ENCODE data around the gene PHF24.
"Not testable (repeated sequence)": the region's sequence is repeated elsewhere in the genome, so short reads cannot be mapped to it uniquely, and the experiment has no call there.

Gene PHF24

DNA sequence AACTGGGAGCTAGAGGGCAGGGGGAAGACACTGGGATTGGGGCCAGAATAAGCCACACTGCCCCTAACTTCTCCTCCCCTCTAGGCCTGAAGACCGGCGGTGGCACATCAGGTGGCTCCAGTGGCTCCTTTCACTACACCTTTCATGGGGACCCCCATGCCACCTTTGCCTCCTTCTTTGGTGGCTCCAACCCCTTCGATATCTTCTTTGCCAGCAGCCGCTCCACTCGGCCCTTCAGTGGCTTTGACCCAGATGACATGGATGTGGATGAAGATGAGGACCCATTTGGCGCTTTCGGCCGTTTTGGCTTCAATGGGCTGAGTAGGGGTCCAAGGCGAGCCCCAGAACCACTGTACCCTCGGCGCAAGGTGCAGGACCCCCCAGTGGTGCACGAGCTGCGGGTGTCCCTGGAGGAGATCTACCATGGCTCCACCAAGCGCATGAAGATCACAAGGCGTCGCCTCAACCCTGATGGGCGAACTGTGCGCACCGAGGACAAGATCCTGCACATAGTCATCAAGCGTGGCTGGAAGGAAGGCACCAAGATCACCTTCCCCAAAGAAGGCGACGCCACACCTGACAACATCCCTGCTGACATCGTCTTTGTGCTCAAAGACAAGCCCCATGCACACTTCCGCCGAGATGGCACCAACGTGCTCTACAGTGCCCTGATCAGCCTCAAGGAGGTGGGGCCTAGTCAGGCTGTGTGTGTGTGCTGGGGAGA is 38.3 kb downstream of the PHF24 start:
- in situ Hi-C loops (cut with MboI; ENCODE audit: low sequenced_read_pairs): no loop called here

DNA sequence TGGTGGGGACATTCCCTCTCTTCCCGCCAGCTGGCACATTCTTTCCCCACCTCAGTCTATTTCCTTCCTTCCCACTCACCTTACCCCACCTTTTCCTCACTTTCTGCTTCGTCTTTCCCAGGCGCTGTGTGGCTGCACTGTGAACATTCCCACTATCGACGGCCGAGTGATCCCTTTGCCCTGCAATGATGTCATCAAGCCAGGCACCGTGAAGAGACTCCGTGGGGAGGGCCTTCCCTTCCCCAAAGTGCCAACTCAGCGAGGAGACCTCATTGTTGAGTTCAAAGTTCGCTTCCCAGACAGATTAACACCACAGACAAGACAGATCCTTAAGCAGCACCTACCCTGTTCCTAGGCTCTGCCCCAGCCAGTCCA is 38.8 kb downstream of the PHF24 start:
- in situ Hi-C loops (cut with MboI; ENCODE audit: low sequenced_read_pairs): no loop called here

DNA sequence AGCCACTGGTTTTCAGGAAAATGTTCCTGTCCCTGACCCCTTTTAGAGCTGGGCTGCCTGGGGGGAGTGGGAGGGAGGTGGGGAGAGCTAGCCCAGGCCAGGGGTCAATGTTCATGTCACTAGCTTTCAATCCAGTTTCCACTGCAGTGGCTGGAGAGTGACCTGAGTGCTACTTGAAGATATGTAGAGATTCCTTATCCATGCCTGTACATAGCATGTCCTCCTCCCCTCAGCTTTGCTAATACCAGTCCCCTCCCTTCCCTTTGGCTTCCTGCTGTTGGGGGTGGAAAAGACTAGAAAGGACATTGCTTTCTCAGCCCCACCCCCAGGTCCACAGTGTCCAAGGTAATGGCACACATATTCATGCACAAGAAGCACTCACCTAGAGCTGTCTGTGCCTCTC is 39.3 kb downstream of the PHF24 start:
- in situ Hi-C loops (cut with MboI; ENCODE audit: low sequenced_read_pairs): no loop called here

DNA sequence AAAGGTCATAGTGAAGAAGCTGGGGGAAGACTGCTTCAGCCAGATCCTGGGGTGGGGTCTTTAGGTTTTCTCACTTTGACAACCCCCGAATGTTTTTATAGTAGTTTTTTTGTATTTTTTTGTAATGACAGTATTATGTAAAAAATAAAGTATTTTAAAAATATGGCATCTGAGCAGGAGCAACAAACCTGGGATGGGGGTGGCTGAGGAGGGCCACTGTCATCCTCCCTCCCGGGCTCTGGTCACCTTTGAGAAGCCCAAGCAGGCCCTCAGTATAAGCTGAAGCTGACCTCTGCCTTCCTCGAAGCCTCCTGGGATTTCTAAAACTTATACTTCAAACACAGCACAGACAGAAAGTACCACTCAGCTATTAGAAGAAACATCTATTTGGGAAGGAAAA is 40.2 kb downstream of the PHF24 start:
- in situ Hi-C loops (cut with MboI; ENCODE audit: low sequenced_read_pairs): no loop called here

DNA sequence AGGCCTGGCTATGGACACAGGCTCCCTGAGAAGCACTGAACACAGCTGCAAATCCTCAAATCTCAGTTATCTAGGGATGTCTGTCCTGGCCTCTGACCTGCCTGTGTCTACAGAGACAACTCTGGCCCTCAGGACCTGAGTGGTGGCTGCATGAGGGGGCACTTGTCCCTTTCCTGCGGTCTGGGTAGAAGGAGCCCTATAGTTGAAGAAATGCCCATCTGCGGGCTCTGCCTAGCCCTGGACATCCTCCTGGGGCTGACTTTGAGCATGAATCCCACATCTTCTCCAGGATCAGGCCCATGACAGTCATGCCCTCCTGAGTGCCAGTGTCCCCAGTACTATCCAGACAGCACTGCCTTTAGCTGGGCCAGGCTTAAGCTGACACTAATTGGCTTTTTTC is 41.5 kb downstream of the PHF24 start:
- in situ Hi-C loops (cut with MboI; ENCODE audit: low sequenced_read_pairs): no loop called here

DNA sequence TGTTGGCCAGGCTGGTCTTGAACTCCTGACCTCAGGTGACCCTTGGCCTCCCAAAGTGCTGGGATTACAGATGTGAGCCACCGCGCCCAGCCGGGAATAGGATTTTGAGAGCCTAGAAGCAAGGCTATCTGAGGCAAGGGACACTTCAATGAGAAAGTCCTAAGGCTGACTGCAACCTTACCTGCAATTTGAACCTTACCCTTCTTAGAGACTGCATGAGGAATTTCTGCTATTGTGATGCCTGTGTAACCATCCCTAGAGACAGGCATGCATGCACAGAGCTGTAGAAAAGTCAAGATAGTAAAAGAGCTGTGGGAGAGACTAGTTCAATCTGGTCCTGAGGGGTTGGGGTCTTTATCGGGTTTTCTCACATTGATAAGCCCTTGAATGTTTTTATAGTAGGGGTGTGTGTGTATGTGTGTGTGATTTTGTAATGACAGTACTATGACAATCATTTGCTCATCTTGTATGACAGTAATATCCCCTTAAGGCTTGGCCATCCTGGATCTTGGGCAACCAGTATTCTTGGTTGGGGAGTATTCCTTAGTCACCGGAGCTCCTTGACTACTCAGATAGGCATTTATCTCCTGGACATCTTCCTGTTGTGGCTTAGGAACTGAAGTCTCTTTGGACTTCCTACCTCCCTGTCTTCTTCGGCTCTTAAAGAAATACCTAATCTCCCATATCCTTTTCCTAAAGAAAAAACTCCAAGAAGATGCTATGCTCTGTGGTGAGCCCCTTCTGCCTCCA is 42.6 kb downstream of the PHF24 start:
- in situ Hi-C loops (cut with MboI; ENCODE audit: low sequenced_read_pairs): no loop called here

DNA sequence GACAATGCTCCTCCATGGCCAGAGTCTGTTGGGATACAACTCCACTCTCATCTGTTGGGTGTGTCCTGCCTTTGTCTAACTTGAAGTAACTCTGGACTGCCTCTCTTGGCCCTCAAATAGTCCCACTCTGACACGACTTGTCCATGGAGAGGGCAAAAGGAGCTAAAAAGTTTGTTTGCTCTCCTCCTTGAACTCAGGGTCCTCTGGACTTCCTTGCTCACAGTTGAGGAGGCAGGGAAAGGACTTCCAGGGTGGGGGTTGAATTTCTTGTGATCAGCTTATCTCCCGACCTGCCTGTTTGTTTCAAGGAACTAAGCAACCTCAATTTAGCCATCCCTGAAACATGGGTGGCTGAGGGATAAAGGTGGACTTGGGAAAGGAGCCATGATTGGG is 43.2 kb downstream of the PHF24 start:
- in situ Hi-C loops (cut with MboI; ENCODE audit: low sequenced_read_pairs): no loop called here

DNA sequence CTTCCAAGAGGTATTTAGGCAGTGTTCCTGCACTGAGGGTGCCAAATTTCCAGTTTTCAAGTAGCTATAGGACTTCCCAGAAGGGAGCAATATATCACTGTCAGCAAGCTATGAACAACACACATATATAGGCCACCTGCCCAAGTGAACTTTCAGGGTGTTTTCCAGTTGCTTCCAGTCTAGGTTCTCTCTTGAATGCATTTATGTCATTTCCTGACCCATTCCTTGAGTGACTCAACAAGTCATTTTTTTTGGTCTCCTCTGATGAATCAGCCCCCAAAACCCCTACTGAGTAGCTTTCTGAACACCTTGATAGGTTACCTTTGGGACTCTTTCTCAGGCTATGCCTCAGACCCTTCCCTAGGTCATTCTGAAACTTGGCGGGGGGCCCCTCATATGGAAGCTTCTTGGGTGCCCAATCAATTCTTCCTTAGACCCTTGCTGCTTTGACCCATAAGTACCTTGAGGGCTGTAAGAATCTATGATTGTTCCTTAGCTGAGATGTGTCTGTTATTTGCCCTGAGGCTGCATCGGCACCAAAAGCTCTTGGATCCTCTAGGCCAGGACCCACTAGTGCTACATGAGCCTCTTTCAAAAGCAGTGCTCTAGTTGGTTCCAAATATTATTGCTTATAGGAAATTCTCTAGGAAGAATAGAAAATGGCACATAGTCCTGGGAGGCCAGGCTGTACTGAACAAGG is 43.9 kb downstream of the PHF24 start:
- in situ Hi-C loops (cut with MboI; ENCODE audit: low sequenced_read_pairs): no loop called here

DNA sequence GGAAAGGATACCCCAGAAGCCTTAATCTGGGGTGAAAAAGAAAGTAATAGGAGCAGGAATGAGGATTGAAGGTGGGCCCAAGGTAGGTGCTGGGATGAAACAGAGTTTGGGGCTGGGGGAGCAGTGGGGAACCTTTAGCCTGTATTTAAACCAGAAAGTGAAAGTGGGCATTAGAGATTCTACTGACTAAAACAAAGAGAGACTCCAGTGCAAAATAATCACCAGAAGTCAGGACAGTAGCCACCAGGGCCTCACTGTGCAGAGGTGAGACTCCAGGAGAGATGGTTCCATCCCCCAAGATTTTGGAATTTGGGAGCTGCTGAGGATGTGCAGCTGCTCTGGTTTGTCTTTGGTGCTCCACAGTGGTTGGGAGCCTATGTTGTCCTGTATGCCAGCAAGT is 44.5 kb downstream of the PHF24 start:
- in situ Hi-C loops (cut with MboI; ENCODE audit: low sequenced_read_pairs): no loop called here

DNA sequence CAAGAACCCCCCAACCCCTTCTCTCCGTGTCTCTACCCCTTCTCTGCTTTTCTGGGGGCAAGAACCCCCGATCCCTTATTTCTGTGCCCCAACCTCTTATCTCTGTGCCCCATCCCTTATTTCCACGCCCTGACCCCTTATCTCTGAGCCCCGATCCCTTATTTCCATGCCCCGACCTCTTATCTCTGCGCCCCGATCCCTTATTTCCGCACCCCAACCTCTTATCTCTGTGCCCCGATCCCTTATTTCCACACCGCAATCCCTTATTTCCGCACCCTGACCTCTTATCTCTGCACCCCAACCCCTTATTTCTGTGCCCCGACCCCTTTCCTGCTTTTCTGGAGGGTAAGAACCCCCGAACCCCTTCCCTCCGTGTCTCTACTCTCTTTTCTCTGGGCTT is 46.2 kb downstream of the PHF24 start:
- in situ Hi-C loops (cut with MboI; ENCODE audit: low sequenced_read_pairs): not testable (repeated sequence)

DNA sequence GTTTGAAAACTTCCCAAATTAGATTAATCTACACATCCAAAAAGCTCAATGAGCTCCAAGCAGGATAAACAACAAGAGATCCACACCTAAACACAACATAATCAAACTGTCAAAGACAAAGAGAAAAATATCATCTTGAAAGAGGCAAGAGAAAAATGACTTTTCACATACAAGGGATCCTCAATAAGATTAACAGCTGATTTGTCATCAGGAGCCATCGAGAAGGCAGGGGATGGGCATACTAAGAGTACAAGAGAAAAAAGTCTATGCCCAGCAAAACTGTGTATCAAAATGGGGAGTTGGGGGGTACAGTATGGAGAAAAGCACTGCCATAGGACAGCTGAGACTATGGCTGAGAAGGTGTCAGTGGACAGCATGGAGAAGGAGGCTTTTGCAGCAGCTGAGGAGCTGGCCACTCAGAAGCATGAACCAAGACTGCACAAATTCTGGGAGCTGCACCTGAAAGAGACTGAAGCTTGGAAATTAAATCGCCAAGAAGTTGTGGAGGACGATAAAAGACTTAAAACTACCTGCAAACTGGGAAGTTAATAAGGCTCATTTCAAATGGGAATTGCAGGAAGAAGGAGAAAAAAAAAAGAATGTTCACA is 52.4 kb downstream of the PHF24 start:
- in situ Hi-C loops (cut with MboI; ENCODE audit: low sequenced_read_pairs): no loop called here

DNA sequence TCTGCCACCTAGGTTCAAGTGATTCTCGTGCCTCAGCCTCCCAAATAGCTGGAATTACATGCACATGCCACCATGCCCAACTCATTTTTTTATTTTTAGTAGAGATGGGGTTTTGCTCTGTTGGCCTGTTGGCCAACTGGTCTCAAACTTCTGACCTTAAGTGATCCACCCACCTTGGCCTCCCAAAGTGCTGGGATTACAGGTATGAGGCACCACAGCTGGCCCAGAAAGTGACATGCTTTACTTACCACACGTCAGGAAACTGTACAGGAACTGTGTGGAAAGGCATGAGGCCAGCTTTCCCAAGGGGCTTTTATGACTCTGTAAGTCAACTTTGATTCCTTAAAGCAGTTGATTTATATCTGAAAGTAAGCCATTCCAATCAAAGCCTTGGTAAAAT is 56.4 kb downstream of the PHF24 start:
- in situ Hi-C loops (cut with MboI; ENCODE audit: low sequenced_read_pairs): no loop called here

DNA sequence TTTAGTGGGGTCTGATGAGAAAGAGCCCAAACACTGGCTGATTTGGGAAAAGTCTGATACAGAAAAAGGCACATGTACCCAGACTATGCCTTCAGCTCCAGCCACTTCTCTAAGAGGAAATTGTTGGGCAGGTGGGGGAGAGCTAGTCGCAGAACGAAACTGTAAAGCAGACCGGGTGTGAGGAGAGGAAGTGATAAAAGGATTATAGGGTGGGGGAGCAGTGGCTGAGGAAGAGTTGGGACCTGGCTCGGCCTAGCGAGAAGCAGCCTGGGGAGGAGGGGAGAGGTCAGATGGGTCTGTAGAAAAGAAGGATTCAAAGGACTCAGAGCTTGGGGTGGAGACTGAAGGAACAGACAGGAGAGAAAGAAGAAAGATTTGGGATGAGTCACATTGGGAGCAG is 65.4 kb downstream of the PHF24 start:
- in situ Hi-C loops (cut with MboI; ENCODE audit: low sequenced_read_pairs): not testable (repeated sequence)

DNA sequence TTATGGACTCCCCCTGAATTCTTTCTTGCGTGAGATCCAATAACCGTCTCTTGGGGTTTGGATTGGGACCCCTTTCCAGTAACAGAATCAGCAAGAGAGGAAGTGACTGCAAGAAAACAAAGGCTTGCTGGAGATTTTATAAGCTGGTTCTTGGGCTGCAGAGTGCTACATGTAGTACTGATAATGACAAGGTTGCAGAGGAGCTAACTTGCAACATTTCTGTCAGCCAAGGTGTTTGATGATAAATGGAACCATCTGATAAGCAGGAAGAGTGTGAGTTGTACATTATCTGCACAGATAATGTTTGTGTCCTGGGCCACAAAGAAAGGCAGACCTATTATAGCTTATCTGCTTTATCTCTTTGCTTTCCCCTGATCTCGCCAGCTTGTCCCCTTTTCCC is 68.6 kb downstream of the PHF24 start:
- in situ Hi-C loops (cut with MboI; ENCODE audit: low sequenced_read_pairs): no loop called here

DNA sequence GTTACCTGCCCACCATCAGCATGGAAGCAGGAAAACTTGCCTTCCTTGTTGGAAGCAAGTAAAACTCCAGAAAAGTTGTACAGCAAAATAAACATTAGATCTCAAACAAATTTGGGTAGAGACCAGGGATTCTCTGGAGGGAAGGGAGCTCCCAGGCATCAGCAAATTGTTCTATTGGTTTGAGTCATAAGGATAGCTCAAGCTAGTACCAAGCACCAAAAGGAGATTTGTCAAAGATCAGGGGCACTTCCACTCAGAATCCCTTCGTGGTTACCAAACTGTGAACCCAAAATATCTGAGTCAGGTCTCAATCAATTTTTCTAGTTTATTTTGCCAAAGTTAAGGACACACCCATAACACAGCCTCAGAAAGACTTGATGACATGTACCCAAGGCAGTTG is 69.3 kb downstream of the PHF24 start:
- in situ Hi-C loops (cut with MboI; ENCODE audit: low sequenced_read_pairs): no loop called here

DNA sequence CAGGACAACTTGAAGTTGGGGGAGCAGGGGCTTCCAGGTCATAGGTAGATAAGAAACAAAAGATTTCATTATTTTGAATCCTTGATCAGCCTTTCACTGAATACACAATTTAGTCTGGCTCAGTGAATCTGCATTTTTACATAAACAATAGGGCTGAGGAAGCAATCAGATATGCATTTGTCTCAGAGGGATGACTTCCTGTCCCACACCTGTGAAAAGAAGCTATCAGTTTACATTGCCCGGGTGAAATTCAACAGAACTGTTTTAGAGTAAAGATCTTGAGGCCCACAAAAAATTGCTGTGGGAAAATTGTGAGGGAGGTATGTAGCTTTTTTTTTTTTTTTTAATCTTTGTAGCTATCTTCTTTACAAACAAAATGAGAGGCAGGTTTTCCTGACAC is 69.8 kb downstream of the PHF24 start:
- in situ Hi-C loops (cut with MboI; ENCODE audit: low sequenced_read_pairs): no loop called here

DNA sequence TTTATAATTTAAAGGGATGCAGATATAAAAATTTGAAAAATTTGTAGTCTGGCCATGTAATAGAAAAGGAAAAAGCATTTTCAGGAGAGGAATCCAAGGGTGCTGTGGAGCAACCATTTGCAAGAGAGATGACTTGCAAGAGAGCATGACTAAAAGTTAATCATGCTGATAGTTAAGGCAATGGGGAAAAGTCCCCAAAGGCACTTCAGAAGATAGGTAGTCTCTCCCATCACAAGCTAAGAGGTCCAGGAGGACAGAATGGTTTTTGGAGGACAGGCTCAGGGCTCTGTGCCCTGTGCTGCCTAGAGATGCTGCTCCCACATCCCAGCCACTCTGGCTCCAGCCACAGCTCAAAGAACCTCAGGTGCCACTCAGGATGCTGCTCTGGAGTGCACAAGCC is 70.3 kb downstream of the PHF24 start:
- in situ Hi-C loops (cut with MboI; ENCODE audit: low sequenced_read_pairs): no loop called here

DNA sequence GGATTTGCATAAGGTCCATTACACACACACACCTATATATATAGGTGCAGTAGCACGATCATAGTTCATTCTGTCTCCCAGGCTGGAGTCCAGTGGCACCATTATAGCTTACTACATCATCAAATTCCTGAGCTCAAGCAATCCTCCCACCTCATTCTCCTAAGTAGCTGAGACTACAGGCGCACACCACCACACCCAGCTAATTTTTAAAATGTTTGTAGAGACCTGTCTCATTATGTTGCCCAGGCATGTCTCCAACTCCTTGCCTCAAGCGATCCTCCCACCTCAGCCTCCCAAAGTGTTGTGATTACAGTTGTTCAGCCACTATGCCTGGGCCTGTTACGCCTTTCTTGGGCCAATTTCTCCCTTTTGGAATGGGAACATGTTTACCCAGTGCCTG is 71.2 kb downstream of the PHF24 start:
- in situ Hi-C loops (cut with MboI; ENCODE audit: low sequenced_read_pairs): no loop called here

DNA sequence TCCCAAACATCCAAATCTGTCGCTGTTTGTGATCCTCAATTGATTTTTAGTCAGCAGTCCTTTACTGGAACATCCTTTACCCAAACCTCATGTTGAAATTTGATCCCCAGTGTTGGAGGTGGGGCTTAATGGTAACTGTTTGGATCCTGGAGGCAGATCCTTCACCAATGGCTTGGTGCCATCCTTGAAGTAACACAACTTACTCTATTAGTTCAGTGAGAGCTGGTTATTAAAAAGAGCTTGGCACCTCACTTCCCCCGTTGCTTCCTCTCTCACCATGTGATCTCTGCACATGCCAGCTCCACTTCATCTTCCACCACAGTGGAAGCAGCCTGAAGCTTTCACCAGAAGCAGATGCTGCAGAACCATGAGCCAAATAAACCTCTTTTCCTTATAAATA is 71.8 kb downstream of the PHF24 start:
- in situ Hi-C loops (cut with MboI; ENCODE audit: low sequenced_read_pairs): no loop called here

Data from HL-60/S4 (cell line).